Measurements from ENCODE around the gene TBC1D25.

TBC1D25 gene

DNA sequence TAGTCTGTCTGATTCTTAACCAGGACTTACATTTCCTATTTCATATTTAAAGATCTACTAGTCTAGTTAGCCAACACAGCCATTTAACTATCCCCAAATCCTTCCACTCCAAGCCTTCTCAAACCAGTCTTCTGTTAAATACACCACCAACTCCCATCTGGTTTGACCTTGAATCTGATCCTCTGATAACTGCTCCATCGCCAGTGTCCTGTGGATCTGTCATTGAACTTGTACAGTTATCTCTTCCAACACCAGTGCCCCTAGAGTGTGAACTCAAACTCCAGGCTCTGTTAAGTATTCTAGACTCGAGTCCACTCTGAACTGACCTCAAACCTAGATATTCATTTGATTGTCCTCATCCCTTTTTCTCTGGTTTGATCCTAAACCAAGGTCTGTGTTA is 72.2 kb downstream of the TBC1D25 start:
- TF ChIP-seq, protein P1, sequence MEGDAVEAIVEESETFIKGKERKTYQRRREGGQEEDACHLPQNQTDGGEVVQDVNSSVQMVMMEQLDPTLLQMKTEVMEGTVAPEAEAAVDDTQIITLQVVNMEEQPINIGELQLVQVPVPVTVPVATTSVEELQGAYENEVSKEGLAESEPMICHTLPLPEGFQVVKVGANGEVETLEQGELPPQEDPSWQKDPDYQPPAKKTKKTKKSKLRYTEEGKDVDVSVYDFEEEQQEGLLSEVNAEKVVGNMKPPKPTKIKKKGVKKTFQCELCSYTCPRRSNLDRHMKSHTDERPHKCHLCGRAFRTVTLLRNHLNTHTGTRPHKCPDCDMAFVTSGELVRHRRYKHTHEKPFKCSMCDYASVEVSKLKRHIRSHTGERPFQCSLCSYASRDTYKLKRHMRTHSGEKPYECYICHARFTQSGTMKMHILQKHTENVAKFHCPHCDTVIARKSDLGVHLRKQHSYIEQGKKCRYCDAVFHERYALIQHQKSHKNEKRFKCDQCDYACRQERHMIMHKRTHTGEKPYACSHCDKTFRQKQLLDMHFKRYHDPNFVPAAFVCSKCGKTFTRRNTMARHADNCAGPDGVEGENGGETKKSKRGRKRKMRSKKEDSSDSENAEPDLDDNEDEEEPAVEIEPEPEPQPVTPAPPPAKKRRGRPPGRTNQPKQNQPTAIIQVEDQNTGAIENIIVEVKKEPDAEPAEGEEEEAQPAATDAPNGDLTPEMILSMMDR (IDR thresholded peaks at IDR 0.05; ENCODE audit: extremely low read depth, missing control alignments), result no peak
- DNase-seq (ENCODE audit: low spot score), result no peak
